Astrocyte of the cerebellum (primary cell): ENCODE measurements around the gene TMSB10.
"Not testable (repeated sequence)": the region's sequence is repeated elsewhere in the genome, so short reads cannot be mapped to it uniquely, and the experiment has no call there.

Experiments used
- DNase-seq: peaks from one replicate; pipeline ENCODE4 v3.0.0-alpha.2; 2011; ENCODE audit warnings: low read depth
- H3K4me3 ChIP-seq: 2 replicates; pipeline ENCODE4 v1.5.1; 2011; ENCODE audit warnings: mild to moderate bottlenecking, low read depth, low read length, moderate library complexity
- in situ Hi-C: cut with HindIII; loops from 2 replicates; pipeline ENCODE4 v1.10.0; 2017; ENCODE audit warnings: low sequenced_read_pairs
- TF ChIP-seq, protein P1 (sequence below): IDR thresholded peaks from 2 replicates; pipeline ENCODE4 v1.5.1; 2012; ENCODE audit warnings: low read length, low read depth, moderate library complexity, mild to moderate bottlenecking; ENCODE audit errors: missing control alignments

Gene TMSB10

DNA sequence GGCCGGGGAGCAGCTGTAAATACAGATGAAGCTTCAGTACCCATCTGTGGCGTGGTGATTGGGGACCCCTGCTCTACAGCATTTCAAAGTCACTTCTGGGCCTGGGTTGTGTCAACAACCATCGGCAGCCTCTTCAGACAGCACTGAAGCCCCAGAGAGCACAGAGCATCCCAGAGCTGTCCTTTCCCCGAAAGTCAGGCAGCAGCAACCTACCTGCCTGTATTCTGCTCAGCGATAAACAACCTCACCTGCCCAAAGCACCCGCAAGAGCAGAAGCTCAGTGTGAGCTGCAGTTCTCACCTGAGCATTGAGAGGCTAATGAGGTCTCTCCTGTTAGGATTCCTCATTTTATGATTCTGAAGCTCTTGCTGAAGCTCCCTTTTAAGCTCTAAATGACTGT, 43.9 kb upstream of the TMSB10 start:
- TF ChIP-seq, protein P1, sequence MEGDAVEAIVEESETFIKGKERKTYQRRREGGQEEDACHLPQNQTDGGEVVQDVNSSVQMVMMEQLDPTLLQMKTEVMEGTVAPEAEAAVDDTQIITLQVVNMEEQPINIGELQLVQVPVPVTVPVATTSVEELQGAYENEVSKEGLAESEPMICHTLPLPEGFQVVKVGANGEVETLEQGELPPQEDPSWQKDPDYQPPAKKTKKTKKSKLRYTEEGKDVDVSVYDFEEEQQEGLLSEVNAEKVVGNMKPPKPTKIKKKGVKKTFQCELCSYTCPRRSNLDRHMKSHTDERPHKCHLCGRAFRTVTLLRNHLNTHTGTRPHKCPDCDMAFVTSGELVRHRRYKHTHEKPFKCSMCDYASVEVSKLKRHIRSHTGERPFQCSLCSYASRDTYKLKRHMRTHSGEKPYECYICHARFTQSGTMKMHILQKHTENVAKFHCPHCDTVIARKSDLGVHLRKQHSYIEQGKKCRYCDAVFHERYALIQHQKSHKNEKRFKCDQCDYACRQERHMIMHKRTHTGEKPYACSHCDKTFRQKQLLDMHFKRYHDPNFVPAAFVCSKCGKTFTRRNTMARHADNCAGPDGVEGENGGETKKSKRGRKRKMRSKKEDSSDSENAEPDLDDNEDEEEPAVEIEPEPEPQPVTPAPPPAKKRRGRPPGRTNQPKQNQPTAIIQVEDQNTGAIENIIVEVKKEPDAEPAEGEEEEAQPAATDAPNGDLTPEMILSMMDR, result no peak
- H3K4me3 ChIP-seq, result no peak overlapping the region
- in situ Hi-C loops, result no loop called here
- no peak for DNase-seq

DNA sequence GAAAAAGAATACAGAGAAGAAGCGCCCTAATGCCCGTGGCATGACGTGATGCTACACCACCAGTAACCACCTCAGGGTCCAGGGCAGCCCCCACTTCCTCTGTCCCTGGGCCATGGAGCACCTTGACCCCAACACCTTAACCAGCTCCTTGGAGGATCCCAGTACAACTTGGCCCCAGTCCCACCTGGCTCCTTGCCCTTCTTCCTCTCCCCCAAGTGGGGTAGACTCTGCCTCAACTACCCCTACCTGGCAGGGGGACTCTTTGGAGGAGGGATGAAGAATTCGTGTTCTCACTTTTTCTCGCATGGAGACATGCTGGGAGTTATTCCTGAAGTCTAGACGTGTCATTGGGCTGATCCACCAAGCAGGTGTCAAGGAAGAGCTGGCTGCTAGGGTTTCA, 43.5 kb upstream of the TMSB10 start:
- in situ Hi-C loops, result no loop called here
- no peak for DNase-seq
- no peak overlapping the region for H3K4me3 ChIP-seq
- TF ChIP-seq, protein P1, result no peak

DNA sequence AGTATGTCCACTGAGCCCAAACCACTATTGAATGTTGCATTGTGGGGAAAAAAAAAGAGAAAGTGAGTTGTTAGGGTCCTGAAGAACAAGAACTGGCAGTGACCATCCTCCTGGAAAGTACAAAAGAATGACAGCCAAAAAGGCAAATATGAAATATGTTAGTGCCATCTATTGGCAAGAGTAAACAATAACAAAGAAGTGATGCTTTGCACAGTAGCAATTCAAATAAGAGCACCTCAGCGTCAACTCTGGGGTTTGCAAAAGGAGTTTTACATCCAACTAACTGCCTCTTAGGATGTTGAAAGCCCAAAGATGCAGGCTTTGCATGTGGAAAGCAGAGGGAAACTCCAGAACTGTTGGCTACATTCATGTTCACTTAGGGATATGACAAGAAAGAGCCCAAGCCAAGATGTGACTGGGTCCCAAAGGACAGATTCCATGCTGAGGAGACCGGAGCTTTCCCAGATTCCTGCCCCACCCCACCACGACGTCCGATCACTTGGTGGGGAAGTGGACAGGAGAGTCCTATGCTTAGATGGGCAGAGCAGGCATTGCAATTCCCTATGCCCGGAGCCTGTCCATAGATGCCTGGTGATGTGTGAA, 40.2 kb upstream of the TMSB10 start:
- H3K4me3 ChIP-seq, result no peak overlapping the region
- TF ChIP-seq, protein P1, result peak; percentile 13
- no peak for DNase-seq
- in situ Hi-C loops, result no loop called here

DNA sequence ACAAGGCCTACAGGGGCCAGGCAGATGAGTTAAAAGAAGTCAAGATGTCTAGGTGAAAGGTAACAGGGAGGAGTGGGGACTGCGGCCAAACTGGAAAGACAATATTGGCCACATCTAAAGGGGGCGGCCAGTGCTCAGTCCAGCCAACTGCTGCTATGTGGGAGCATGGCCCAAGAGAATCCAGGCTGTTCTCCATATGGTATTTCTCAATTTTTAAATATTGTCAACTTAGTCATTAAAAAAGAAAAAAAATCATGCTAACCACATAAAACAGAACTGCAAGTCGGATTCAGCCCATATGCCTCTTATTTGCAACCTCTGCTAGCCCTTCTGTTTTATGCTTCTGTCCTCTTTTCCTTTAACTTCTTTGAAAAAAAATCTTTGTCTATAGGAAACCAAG, 39.3 kb upstream of the TMSB10 start:
- no peak overlapping the region for H3K4me3 ChIP-seq
- in situ Hi-C loops, result no loop called here
- DNase-seq, result no peak
- TF ChIP-seq, protein P1, result no peak

DNA sequence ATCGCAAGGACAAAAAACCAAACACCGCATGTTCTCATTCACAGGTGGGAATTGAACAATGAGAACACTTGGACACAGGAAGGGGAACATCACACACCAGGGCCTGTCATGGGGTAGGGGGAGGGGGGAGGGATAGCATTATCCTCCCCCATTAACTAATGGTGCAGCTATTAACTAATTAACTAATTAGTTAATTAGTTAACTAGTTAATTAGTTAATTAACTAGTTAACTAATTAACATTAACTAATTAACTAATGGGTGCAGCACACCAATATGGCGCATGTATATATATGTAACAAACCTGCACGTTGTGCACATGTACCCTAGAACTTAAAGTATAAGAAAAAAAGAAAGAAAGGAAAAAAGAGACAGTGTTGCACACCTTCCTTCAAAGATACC, 37.1 kb upstream of the TMSB10 start:
- in situ Hi-C loops, H3K4me3 ChIP-seq, DNase-seq: not testable (repeated sequence)

DNA sequence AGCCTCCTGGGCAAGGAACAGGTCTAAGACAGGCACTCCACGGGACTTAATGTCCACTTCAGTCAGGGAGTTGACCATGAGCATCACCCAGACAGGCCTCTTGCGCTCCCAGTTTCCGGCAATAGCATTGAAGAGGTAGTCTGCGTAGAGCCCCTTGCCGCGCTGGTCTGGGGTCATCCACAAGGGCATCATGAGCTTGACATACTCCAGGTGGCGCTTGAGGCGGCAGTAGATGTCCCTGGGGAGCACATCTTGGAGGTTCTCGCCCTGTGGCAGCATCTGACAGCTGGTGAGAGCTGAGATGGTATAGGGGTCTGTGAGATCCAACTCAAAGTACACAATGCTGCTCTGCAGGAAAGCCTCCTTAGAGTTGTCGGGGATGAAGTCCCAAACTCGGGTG, 35.1 kb upstream of the TMSB10 start:
- H3K4me3 ChIP-seq, result no peak overlapping the region
- no peak for DNase-seq
- TF ChIP-seq, protein P1, result no peak
- in situ Hi-C loops, result no loop called here

DNA sequence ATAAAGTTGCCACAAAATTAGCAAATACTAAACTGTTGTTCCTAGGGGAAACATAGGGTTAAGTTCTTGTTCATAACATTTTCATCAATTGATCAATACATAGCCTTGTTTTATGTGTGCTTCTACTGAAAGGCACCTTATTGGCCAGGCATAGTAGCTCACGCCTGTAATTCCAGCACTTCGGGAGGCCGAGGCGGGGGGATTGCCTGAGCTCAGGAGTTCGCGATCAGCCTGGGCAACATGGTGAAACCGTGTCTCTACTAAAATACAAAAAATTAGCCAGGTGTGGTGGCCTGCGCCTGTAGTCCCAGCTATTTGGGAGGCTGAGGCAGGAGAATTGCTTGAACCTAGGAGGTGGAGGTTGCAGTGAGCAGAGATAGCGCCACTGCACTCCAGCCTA, 32.8 kb upstream of the TMSB10 start:
- DNase-seq, in situ Hi-C loops, H3K4me3 ChIP-seq: not testable (repeated sequence)

DNA sequence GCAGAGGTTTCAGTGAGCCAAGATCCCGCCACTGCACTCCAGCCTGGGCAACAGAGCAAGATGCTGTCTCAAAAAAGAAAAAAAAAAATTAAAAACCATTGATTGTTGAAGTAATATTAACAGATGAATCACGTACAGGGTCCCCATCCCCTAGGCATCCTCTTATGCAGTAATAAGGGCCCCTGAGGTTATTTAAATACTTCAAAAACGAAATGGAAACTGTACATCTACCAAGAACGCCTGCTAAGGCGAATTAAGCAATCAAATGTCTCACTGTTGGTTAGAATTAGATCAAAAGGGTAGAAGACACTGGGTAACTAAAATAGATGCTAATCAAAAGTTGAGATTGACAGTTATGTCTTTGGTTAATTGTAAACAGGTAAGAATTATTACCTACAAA, 32.1 kb upstream of the TMSB10 start:
- H3K4me3 ChIP-seq, result no peak overlapping the region
- in situ Hi-C loops, result no loop called here
- TF ChIP-seq, protein P1, result no peak
- DNase-seq, result no peak
